ENCODE data around the gene TBC1D22A. TPM values are rescaled to one million over a fixed set of nuclear protein-coding genes. Genes with fewer than 3 reads are reported as not detected.

The TBC1D22A gene
- total RNA-seq, 6 experiments from 2014 or later = 10.9 to 18.1 (median 14.0) TPM

DNA sequence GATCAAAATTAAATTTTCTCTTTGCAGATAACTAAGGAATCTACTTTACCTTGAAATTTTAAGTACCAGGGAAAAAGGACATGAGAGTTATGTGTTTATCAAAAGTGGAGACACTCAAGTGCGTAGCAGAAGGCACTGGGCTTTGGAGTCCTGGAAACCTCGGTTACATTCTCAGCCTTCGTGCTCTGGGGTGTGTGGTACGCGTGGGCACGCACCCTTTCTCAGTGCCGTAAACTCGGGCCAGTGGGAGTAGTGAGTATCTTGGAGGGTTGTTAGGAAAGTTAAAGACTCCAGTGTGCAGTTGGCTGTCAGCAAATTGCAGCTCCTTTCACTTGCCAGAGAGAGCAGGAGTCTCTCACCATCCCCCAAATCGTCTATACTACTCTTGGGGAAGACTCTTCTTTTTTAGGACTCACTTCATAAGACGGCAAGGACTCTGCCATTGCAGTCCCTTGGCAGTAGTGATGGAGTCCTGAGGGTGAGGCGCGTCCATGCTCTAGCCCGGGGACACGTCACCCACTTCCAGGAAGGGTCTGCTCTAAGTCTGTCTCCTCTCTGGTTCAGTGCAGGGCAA is 171.8 kb downstream of the TBC1D22A start:
- no peak overlapping the region for H3K4me3 ChIP-seq
- peaks cover 0 to 4% (median 0%) of the 10 kb centered on the region in 4 donors for H3K36me3 ChIP-seq
- WGBS (ENCODE audit: insufficient coverage, low coverage, low lambda C conversion rate, missing lambda C conversion rate) = 84% methylated on average over 7 of the region's 14 CpGs
- H3K9me3 ChIP-seq = no peaks in the 10 kb centered on the region
- ATAC-seq (no peak), DNase-seq (no peak)
- peak overlapping the region; percentile 75 to 98 (median 84) for H3K27ac ChIP-seq
- TF ChIP-seq POLR2A (IDR thresholded peaks at IDR 0.05) (no peak), CTCF (IDR thresholded peaks at IDR 0.05) (no peak)
- H3K27me3 ChIP-seq = no peaks in the 10 kb centered on the region
- intact Hi-C loops (cut with DNase I) = loop anchor here in 1 of 2 donors (10.0 kb wide), 1 partner anchor 119 kb away; no protein-coding TSS in a partner anchor
- peaks cover 0 to 35% (median 10%) of the 10 kb centered on the region in 4 donors for H3K4me1 ChIP-seq

GRCh38 chr22:46934746-46935491 is 172.5 kb downstream of the TBC1D22A start:
- H3K27me3 ChIP-seq = no peaks in the 10 kb centered on the region
- H3K36me3 ChIP-seq = peaks cover 0 to 4% (median 0%) of the 10 kb centered on the region in 4 donors
- ATAC-seq = peak in 3 of 4 donors; percentile 9 to 64 (median 13)
- peaks cover 0 to 35% (median 10%) of the 10 kb centered on the region in 4 donors for H3K4me1 ChIP-seq
- no peaks in the 10 kb centered on the region for H3K9me3 ChIP-seq
- intact Hi-C loops (cut with DNase I) = loop anchor here in 1 of 2 donors (10.0 kb wide), 1 partner anchor 120 kb away; no protein-coding TSS in a partner anchor
- peak overlapping the region; percentile 75 to 98 (median 84) for H3K27ac ChIP-seq
- no peak for DNase-seq
- WGBS (ENCODE audit: insufficient coverage, low coverage, low lambda C conversion rate, missing lambda C conversion rate) = 60% methylated on average over 5 of the region's 14 CpGs
- H3K4me3 ChIP-seq = peak overlapping the region in 2 of 3 donors; percentile 25 to 35
- TF ChIP-seq CTCF (IDR thresholded peaks at IDR 0.05) = no peak
- no peak for TF ChIP-seq POLR2A (IDR thresholded peaks at IDR 0.05)

DNA sequence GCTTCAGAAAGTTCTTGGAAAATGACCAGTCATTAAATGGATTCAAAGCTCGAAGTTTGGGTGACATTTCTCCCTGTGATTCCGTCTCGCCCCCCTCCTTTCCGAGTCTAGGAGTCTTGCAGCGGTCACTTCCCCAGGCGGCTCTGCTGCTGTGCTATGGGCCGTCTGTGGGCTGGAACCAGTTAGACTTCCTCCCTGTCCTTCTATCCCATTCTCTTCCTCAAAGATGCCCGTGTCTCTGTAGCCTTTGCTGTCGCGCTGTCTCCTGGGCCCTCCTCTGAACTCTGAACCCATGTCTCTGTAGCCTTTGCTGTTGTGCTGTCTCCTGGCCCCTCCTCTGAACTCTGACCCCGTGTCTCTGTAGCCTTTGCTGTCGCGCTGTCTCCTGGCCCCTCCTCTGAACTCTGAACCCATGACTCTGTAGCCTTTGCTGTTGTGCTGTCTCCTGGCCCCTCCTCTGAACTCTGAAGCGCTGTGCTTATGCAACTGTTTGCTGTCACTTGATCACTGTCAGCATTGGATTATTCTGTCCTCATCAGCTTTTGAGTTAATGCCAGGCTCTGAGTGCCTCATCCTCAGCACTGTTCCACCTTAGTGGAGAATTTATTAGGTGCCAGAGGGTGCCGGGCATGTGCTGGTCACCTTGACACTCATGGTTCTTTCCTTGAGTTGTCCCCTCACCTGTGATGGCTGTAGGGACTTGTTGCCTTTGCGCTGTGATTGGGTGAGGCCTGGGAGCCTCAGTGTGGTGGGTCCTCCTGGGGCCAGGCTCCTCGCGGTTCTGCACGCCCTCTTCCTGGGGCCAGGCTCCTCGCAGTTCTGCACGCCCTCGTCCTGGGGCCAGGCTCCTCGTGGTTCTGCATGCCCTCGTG is 173.3 kb downstream of the TBC1D22A start:
- Histone ChIP-seq H3K27me3 (no peaks in the 10 kb centered on the region), H3K4me1 (peaks cover 0 to 35% (median 10%) of the 10 kb centered on the region in 4 donors), H3K9me3 (no peaks in the 10 kb centered on the region), H3K4me3 (peak overlapping the region in 2 of 3 donors; percentile 25 to 35), H3K36me3 (peaks cover 0 to 4% (median 0%) of the 10 kb centered on the region in 4 donors), H3K27ac (peak overlapping the region; percentile 75 to 98 (median 84))
- ATAC-seq = peak; percentile 85 to 94 (median 89)
- peak; percentile 71 to 92 (median 91) for DNase-seq
- TF ChIP-seq CTCF (IDR thresholded peaks at IDR 0.05) (no peak), POLR2A (IDR thresholded peaks at IDR 0.05) (peak; percentile 27)
- 21% methylated on average over 9 of the region's 24 CpGs for WGBS (ENCODE audit: insufficient coverage, low coverage, low lambda C conversion rate, missing lambda C conversion rate)
- intact Hi-C loops (cut with DNase I) = loop anchor here in 1 of 2 donors (10.0 kb wide), 1 partner anchor 121 kb away; no protein-coding TSS in a partner anchor

GRCh38 chr22:46936378-46936903 is 174.0 kb downstream of the TBC1D22A start:
- TF ChIP-seq POLR2A (IDR thresholded peaks at IDR 0.05) = no peak
- no peak for TF ChIP-seq CTCF (IDR thresholded peaks at IDR 0.05)
- WGBS (ENCODE audit: insufficient coverage, low coverage, low lambda C conversion rate, missing lambda C conversion rate) = 17% methylated on average over 11 of the region's 12 CpGs
- H3K27ac ChIP-seq = peak overlapping the region; percentile 53 to 98 (median 82)
- peak overlapping the region in 1 of 3 donors; percentile 31 for H3K4me3 ChIP-seq
- peaks cover 0 to under 1% (median 0%) of the 10 kb centered on the region in 4 donors for H3K36me3 ChIP-seq
- H3K4me1 ChIP-seq = peaks cover 0 to 35% (median 10%) of the 10 kb centered on the region in 4 donors
- no peaks in the 10 kb centered on the region for H3K27me3 ChIP-seq
- ATAC-seq = peak; percentile 62 to 77 (median 74)
- H3K9me3 ChIP-seq = no peaks in the 10 kb centered on the region
- intact Hi-C loops (cut with DNase I) = loop anchor here in 1 of 2 donors (10.0 kb wide), 1 partner anchor 122 kb away; no protein-coding TSS in a partner anchor
- DNase-seq = peak; percentile 72 to 90 (median 81)

Data from right lobe of liver (tissue), 6 donors.